PC-9 (cell line): Measurements from ENCODE around the gene EML1. TPM values are rescaled to one million over a fixed set of nuclear protein-coding genes. Genes with fewer than 3 reads are reported as not detected.

Experiments
- BruUV-seq: library from RNA; stranded (reverse); fragments of 400-500 nt; replicated peaks from 2 replicates; lab custom pipeline; 2021; lab: Mats Ljungman, UMichigan
- CTCF ChIA-PET: fragments of 300-600 bp; sonication (Branson Sonifier 250); formaldehyde crosslinking; loops from one replicate; lab custom pipeline; 2022; ENCODE audit warnings: antibody characterized with exemption; lab: Charles Lee
- POLR2A ChIA-PET: fragments of 300-600 bp; sonication (Branson Sonifier 250); formaldehyde crosslinking; loops from one replicate; lab custom pipeline; 2022; ENCODE audit warnings: antibody characterized with exemption; ENCODE audit not compliant: unreplicated experiment; lab: Charles Lee
- DNase-seq, 2 experiments: peaks; one replicate each; pipeline versions ENCODE4 v3.0.0 to v3.0.0-alpha.2; 2015 to 2022; ENCODE audit warnings: mixed read lengths in 1 of 2
- H2AFZ ChIP-seq: fragments of 200-600 bp; sonication (generic); 2 replicates; pipeline ENCODE4 v1.8.1; 2017; ENCODE audit warnings: antibody characterized with exemption
- H3F3A ChIP-seq: fragments of 200-600 bp; sonication (generic); 2 replicates; pipeline ENCODE4 v1.8.1; 2017; ENCODE audit warnings: antibody characterized with exemption, mild to moderate bottlenecking, low read depth; ENCODE audit not compliant: insufficient read depth
- H3K27ac ChIP-seq: fragments of 200-600 bp; sonication (generic); 2 replicates; pipeline ENCODE4 v1.6.1; 2016; ENCODE audit warnings: mixed run types
- H3K27me3 ChIP-seq: fragments of 200-600 bp; sonication (generic); 2 replicates; pipeline ENCODE4 v1.6.1; 2016; ENCODE audit warnings: low read depth, mixed run types; ENCODE audit not compliant: insufficient read depth
- H3K36me3 ChIP-seq: fragments of 200-600 bp; sonication (generic); 2 replicates; pipeline ENCODE4 v1.6.1; 2016; ENCODE audit warnings: low read depth, mixed run types
- H3K4me1 ChIP-seq: fragments of 200-600 bp; sonication (generic); replicated peaks from 2 replicates; pipeline ENCODE4 v1.6.1; 2016; ENCODE audit warnings: mixed run types; ENCODE audit not compliant: insufficient read depth
- H3K4me2 ChIP-seq: fragments of 200-600 bp; sonication (generic); 2 replicates; pipeline ENCODE4 v1.6.1; 2017; ENCODE audit warnings: mixed run types
- H3K4me3 ChIP-seq: fragments of 200-600 bp; sonication (generic); 2 replicates; pipeline ENCODE4 v1.6.1; 2016; ENCODE audit warnings: mixed run types
- H3K79me2 ChIP-seq: fragments of 200-600 bp; sonication (generic); 2 replicates; pipeline ENCODE4 v1.6.1; 2017; ENCODE audit warnings: low read depth, mixed run types
- H3K9me2 ChIP-seq: fragments of 200-600 bp; sonication (generic); 2 replicates; pipeline ENCODE4 v1.8.1; 2017; ENCODE audit warnings: mild to moderate bottlenecking; ENCODE audit not compliant: insufficient read depth
- H3K9me3 ChIP-seq: fragments of 200-600 bp; sonication (generic); 2 replicates; pipeline ENCODE4 v1.8.1; 2016; ENCODE audit warnings: low read depth; ENCODE audit not compliant: insufficient read depth
- H4K20me1 ChIP-seq: fragments of 200-600 bp; sonication (generic); 2 replicates; pipeline ENCODE4 v1.8.1; 2017; ENCODE audit not compliant: insufficient read depth
- EZH2 ChIP-seq: fragments of 200-600 bp; sonication (generic); IDR thresholded peaks from 2 replicates; pipeline ENCODE4 v1.8.0; 2017; ENCODE audit warnings: antibody characterized with exemption, low read depth
- intact Hi-C: fragments of 100-400 bp; cut with micrococcal nuclease; formaldehyde crosslinking; loops from one replicate; pipeline ENCODE4 v1.10.0; 2022; ENCODE audit not compliant: unreplicated experiment
- total RNA-seq: library from RNA; stranded (reverse); gene quantifications from 2 replicates; pipeline ENCODE4 v1.2.3, GENCODE V29; 2021
- TF ChIP-seq, protein P1 (sequence below): fragments of 200-600 bp; sonication (generic); conservative IDR thresholded peaks from 2 replicates; pipeline ENCODE4 v1.6.1; 2017; ENCODE audit warnings: mixed run types, antibody characterized with exemption, mild to moderate bottlenecking, moderate library complexity

Gene EML1
- total RNA-seq, 1 experiment from 2014 or later: 1.8 TPM

DNA sequence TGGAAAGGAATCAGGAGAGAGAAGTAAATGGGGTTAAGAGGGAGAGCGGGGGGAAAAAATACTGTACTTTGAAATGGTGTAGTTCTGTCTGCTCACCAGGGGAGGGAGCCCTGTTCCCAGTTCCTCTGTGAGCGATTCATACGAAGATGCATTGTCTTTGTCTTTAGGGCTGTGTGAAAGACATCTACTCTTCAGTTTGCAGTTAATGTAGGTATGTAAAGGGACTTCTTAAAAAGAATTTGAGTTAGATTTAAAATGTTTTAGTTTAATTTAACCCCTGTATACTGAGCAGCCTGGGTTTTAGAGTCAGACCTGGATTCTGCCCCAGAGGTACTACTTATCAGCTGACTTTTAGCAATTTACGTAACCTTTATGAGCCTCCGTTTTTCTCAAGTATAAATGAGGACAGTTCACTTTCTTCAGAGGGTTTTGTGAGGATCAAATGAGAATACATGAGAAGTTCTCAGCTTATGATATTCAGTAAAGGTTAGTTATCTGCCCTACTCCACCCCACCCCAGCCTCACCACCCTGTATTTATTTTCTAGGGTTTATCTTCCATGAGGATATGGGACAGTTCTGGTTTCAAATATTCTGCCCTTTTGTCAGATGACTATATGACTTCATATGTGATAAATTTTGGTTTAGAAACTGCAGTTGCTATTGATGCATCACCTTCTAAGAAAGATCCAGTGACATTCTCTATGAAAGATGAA, 189.5 kb downstream of the EML1 start:
- Histone ChIP-seq H3K4me3 (no peak overlapping the region), H3K36me3 (no peaks in the 10 kb centered on the region), H3K27ac (no peak overlapping the region), H3K4me1 (no peaks in the 10 kb centered on the region), H3K9me3 (no peaks in the 10 kb centered on the region), H2AFZ (no peak overlapping the region), H3F3A (no peaks in the 10 kb centered on the region; the same call in 1 of the 2 replicates), H3K9me2 (no peaks in the 10 kb centered on the region), H3K4me2 (no peak overlapping the region), H3K27me3 (no peaks in the 10 kb centered on the region), H3K79me2 (no peaks in the 10 kb centered on the region), H4K20me1 (no peaks in the 10 kb centered on the region)
- BruUV-seq: no TSS peak
- peak in 1 of 2 experiments; percentile 11 for DNase-seq
- ChIA-PET CTCF (no interaction called here), POLR2A (no interaction called here)
- intact Hi-C loops: loop anchor here (1.0 to 2.0 kb wide), 3 partner anchors 126 to 210 kb away; no protein-coding TSS in a partner anchor
- no peak for TF ChIP-seq EZH2
- TF ChIP-seq, protein P1, sequence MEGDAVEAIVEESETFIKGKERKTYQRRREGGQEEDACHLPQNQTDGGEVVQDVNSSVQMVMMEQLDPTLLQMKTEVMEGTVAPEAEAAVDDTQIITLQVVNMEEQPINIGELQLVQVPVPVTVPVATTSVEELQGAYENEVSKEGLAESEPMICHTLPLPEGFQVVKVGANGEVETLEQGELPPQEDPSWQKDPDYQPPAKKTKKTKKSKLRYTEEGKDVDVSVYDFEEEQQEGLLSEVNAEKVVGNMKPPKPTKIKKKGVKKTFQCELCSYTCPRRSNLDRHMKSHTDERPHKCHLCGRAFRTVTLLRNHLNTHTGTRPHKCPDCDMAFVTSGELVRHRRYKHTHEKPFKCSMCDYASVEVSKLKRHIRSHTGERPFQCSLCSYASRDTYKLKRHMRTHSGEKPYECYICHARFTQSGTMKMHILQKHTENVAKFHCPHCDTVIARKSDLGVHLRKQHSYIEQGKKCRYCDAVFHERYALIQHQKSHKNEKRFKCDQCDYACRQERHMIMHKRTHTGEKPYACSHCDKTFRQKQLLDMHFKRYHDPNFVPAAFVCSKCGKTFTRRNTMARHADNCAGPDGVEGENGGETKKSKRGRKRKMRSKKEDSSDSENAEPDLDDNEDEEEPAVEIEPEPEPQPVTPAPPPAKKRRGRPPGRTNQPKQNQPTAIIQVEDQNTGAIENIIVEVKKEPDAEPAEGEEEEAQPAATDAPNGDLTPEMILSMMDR: peak; percentile 87

DNA sequence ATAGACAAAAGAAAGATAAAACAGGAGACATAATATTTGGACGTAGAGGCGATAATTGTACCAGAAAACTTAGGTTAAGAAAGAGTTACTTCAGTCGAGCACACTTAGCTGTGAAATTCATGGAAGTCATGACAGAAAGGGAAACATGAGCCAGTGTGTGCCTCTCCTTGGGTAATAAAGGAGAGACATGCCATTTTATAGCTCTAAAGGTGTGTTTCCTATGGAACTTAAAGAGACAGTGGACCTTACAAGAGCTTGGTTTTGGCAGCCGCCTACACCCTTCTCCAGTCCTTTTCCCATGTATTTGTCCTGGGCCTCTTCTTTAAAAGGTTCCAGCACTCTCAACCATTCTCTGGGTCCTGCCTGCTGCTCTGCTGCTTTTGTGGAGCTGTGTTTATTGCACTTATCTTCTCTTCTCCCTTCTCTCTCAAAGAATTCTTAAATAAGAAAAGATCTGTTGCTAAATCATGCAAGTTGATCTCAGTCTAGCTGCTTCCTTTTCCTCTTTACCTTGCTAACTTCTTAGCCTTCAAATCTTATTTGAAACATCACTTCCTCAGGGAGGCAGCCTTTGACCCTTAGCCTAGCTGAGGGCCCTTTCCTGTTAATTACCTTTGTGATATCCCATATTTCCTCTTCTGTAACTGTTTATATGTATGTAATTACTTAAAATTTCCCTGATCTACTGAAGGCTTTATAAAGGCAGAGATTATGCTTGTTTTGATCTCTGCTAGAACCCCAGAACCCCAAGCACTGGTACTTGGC, 190.2 kb downstream of the EML1 start:
- ChIA-PET CTCF (interaction anchor here (0.8 kb wide), 1 partner anchor 41 kb away, joined by 3 read pairs; no protein-coding TSS in a partner anchor), POLR2A (no interaction called here)
- Histone ChIP-seq H3K4me2 (no peak overlapping the region), H3K9me2 (no peaks in the 10 kb centered on the region), H3K27ac (no peak overlapping the region), H3K79me2 (no peaks in the 10 kb centered on the region), H3K4me3 (no peak overlapping the region), H4K20me1 (no peaks in the 10 kb centered on the region), H3K27me3 (no peaks in the 10 kb centered on the region), H2AFZ (no peak overlapping the region), H3F3A (no peaks in the 10 kb centered on the region; the same call in 1 of the 2 replicates), H3K36me3 (no peaks in the 10 kb centered on the region), H3K9me3 (no peaks in the 10 kb centered on the region), H3K4me1 (no peaks in the 10 kb centered on the region)
- TF ChIP-seq, protein P1: no peak
- no peak for TF ChIP-seq EZH2
- intact Hi-C loops: loop anchor here (2.0 kb wide), 1 partner anchor 171 kb away; no protein-coding TSS in a partner anchor
- no peak for DNase-seq
- no TSS peak for BruUV-seq

DNA sequence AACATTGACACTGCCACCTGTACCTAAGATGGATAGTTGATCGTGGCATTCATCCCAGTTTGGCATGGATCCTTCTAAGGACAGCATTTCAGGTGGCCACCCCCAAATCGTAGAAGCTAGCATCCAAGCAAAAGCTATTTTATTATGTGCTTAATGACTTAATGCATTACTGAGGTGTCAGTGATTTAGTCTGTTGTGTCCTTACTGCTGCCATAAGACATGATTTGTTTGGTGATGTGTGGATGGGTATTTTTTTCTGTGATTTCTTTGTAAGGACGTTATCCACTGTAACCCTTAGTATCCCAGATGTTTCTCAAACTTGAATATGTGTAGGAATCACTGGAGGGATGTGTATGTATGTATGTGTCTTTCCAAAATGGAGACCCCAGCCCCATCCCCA, 190.8 kb downstream of the EML1 start:
- H3K27me3 ChIP-seq: no peaks in the 10 kb centered on the region
- no peak overlapping the region for H3K4me3 ChIP-seq
- no peak overlapping the region for H2AFZ ChIP-seq
- H3F3A ChIP-seq: no peaks in the 10 kb centered on the region; the same call in 1 of the 2 replicates
- no peaks in the 10 kb centered on the region for H3K9me3 ChIP-seq
- no TSS peak for BruUV-seq
- H3K36me3 ChIP-seq: no peaks in the 10 kb centered on the region
- CTCF ChIA-PET: interaction anchor here (0.8 kb wide), 1 partner anchor 41 kb away, joined by 3 read pairs; no protein-coding TSS in a partner anchor
- no peaks in the 10 kb centered on the region for H3K79me2 ChIP-seq
- no peaks in the 10 kb centered on the region for H3K9me2 ChIP-seq
- POLR2A ChIA-PET: no interaction called here
- H3K4me1 ChIP-seq: no peaks in the 10 kb centered on the region
- DNase-seq: no peak
- no peak overlapping the region for H3K27ac ChIP-seq
- no peak for TF ChIP-seq EZH2
- TF ChIP-seq, protein P1: no peak
- intact Hi-C loops: no loop called here
- H4K20me1 ChIP-seq: no peaks in the 10 kb centered on the region
- H3K4me2 ChIP-seq: no peak overlapping the region
